Measurements from ENCODE around the gene SRPX.

- TF ChIP-seq CTCF (IDR thresholded peaks at IDR 0.05): no peak
- TF ChIP-seq EZH2 (IDR thresholded peaks at IDR 0.05): no peak
- no peak for TF ChIP-seq EZH2phosphoT487 (IDR thresholded peaks at IDR 0.05)
Measured at GRCh38 chrX:38127961-38128360, 92.7 kb downstream of the SRPX start.
